Measurements from ENCODE around the gene KLHL29. TPM values are rescaled to one million over a fixed set of nuclear protein-coding genes. Genes with fewer than 3 reads are reported as not detected.

KLHL29 gene
- total and polyA plus RNA-seq, 2 donors = 1.4 to 2.9 TPM

DNA sequence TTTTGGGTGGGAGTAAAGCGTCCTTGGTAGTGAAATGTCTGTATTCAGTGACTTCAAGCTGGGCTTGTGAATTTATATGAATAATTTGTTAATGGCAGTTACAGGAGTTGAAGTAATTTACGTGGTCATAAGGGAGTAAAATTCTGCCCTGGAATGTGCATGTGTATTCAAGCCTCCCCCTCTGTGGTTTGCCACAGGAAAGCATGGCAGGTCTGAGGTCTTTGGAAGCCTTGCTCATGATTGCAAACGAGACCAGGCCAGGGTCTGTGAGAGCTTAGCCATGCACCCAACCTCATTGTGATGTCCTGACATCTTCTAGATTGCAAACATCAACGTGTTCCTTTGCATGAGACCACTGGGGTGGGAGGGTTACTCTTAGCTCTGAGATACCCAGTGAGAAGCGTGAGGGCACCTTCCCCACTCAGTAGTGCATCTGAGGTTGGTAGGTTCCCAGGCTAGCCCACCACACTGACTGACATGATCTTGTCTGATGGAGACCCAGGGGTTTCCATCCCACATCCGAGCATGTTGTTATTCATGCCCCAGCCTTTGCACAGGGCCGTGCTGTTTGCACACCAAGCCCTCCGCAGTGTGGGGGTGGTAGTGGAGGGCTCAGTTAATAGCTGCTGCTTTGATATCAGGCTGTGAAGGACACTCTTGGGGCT lies 216.5 kb downstream of the KLHL29 start:
- 55% methylated on average over 8 of the region's 8 CpGs for WGBS
- Histone ChIP-seq H3K4me1 (ENCODE audit: control insufficient read depth in 2 of 2, insufficient read depth in 2 of 2, low read length in 2 of 2) (no peaks in the 10 kb centered on the region), H3K27me3 (ENCODE audit: control insufficient read depth in 2 of 2, insufficient read depth in 1 of 2, low read length in 1 of 2) (peaks cover 0 to 4% of the 10 kb centered on the region in 2 donors), H3K9me3 (ENCODE audit: control insufficient read depth in 2 of 2, insufficient read depth in 1 of 2, low read length in 1 of 2) (no peaks in the 10 kb centered on the region), H3K27ac (ENCODE audit: low read depth in 1 of 2, low read length in 1 of 2) (no peak overlapping the region), H3K4me3 (ENCODE audit: low read length in 2 of 2) (no peak overlapping the region), H3K36me3 (ENCODE audit: control insufficient read depth in 2 of 2, insufficient read depth in 2 of 2, low read length in 1 of 2) (no peaks in the 10 kb centered on the region)
- DNase-seq (ENCODE audit: low read depth in 6 of 9, low spot score in 9 of 9) = no peak

DNA sequence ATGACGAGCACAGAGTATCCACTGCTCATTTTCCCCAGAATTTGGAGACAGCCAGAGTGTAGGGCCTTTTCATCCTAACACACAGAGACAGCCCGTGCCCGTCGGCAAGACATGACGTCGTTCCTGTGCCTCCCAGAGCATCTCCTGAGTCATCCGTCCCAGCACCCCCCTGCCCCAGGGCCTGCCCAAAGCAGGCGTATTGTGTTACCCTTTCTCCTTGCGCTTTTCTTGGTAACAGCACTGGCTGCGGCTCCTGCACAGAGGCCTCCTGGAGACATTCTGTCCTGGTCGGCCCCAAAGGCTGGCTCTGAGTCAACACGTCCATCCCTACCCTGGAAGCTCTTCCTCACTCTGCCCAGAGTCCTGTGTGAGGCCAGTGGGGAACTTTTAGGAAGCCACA lies 217.1 kb downstream of the KLHL29 start:
- Histone ChIP-seq H3K27me3 (ENCODE audit: control insufficient read depth in 2 of 2, insufficient read depth in 1 of 2, low read length in 1 of 2) (peaks cover 0 to 4% of the 10 kb centered on the region in 2 donors), H3K36me3 (ENCODE audit: control insufficient read depth in 2 of 2, insufficient read depth in 2 of 2, low read length in 1 of 2) (no peaks in the 10 kb centered on the region), H3K4me3 (ENCODE audit: low read length in 2 of 2) (no peak overlapping the region), H3K9me3 (ENCODE audit: control insufficient read depth in 2 of 2, insufficient read depth in 1 of 2, low read length in 1 of 2) (peaks cover 0 to 6% of the 10 kb centered on the region in 2 donors), H3K27ac (ENCODE audit: low read depth in 1 of 2, low read length in 1 of 2) (no peak overlapping the region), H3K4me1 (ENCODE audit: control insufficient read depth in 2 of 2, insufficient read depth in 2 of 2, low read length in 2 of 2) (no peaks in the 10 kb centered on the region)
- 90% methylated on average over 12 of the region's 12 CpGs for WGBS
- DNase-seq (ENCODE audit: low read depth in 6 of 9, low spot score in 9 of 9) = no peak

DNA sequence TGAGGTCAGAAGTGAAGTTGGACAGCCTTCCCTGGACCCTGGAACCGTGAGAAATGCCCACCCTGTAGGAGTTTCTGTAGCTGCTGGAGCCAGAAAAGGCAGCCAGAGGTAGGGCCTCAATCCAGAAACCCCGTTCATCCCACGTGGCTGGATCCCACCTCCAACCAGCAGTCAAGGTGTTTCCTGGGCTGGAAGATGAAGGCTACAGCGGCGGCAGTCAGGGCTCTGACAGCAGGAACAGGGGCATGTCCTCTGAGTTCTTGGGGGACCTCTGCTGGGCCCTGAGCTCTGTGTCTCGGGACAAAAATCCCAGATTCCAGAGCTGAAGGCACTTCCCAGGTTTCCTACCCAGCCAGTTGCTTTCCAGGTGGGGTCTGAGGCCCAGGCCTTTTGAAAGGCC lies 218.2 kb downstream of the KLHL29 start:
- H3K9me3 ChIP-seq (ENCODE audit: control insufficient read depth in 2 of 2, insufficient read depth in 1 of 2, low read length in 1 of 2) = peaks cover 0 to 7% of the 10 kb centered on the region in 2 donors
- H3K27me3 ChIP-seq (ENCODE audit: control insufficient read depth in 2 of 2, insufficient read depth in 1 of 2, low read length in 1 of 2) = peaks cover 0 to 4% of the 10 kb centered on the region in 2 donors
- H3K36me3 ChIP-seq (ENCODE audit: control insufficient read depth in 2 of 2, insufficient read depth in 2 of 2, low read length in 1 of 2) = no peaks in the 10 kb centered on the region
- WGBS = 76% methylated on average over 6 of the region's 6 CpGs
- DNase-seq (ENCODE audit: low read depth in 6 of 9, low spot score in 9 of 9) = no peak
- H3K4me3 ChIP-seq (ENCODE audit: low read length in 2 of 2) = no peak overlapping the region
- H3K27ac ChIP-seq (ENCODE audit: low read depth in 1 of 2, low read length in 1 of 2) = no peak overlapping the region
- H3K4me1 ChIP-seq (ENCODE audit: control insufficient read depth in 2 of 2, insufficient read depth in 2 of 2, low read length in 2 of 2) = no peaks in the 10 kb centered on the region

DNA sequence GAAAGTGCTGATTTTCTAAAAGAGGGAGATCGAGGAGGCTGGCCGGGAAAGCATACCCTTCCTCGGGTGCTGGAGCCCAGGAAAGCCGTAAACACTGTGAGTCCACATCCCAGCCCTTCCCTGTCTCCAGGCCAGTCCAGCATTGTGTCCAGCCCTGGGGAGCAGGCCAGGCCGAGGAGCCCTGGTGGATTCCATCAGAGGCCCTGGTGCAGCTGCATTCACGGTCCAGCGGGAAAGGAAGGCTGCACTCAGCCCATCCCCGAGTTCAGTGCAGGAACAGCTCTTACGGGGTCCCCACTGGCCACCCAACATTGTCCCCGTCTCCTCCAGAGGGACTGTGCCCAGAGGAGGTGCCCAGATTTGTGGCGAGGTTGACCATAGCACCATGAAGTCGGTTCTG lies 218.6 kb downstream of the KLHL29 start:
- no peaks in the 10 kb centered on the region for H3K36me3 ChIP-seq (ENCODE audit: control insufficient read depth in 2 of 2, insufficient read depth in 2 of 2, low read length in 1 of 2)
- H3K4me3 ChIP-seq (ENCODE audit: low read length in 2 of 2) = no peak overlapping the region
- DNase-seq (ENCODE audit: low read depth in 6 of 9, low spot score in 9 of 9) = no peak
- no peaks in the 10 kb centered on the region for H3K4me1 ChIP-seq (ENCODE audit: control insufficient read depth in 2 of 2, insufficient read depth in 2 of 2, low read length in 2 of 2)
- H3K9me3 ChIP-seq (ENCODE audit: control insufficient read depth in 2 of 2, insufficient read depth in 1 of 2, low read length in 1 of 2) = peaks cover 0 to 7% of the 10 kb centered on the region in 2 donors
- peaks cover 0 to 2% of the 10 kb centered on the region in 2 donors for H3K27me3 ChIP-seq (ENCODE audit: control insufficient read depth in 2 of 2, insufficient read depth in 1 of 2, low read length in 1 of 2)
- WGBS = 97% methylated on average over 12 of the region's 12 CpGs
- no peak overlapping the region for H3K27ac ChIP-seq (ENCODE audit: low read depth in 1 of 2, low read length in 1 of 2)

DNA sequence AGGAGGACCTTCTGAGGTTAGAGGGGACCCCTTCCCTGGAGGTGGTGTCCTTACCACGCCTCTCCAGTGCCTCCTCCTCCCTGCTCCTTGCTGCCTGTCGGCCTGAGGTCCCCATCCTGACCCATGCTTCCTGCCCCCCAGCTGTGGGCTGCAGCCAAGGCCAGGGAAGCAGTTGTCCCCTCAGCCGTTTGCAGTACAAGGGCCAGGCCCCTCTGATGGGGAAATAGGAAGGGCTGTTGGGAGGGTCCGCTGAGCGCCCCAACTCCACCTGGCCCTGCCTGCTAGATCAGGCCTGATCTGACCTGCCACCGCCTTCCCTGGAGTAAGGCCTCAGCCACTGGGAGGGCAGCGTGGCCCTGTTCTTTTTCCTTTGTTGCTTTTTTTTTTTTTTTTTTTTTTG lies 219.8 kb downstream of the KLHL29 start:
- Histone ChIP-seq H3K27ac (ENCODE audit: low read depth in 1 of 2, low read length in 1 of 2) (no peak overlapping the region), H3K4me1 (ENCODE audit: control insufficient read depth in 2 of 2, insufficient read depth in 2 of 2, low read length in 2 of 2) (no peaks in the 10 kb centered on the region), H3K36me3 (ENCODE audit: control insufficient read depth in 2 of 2, insufficient read depth in 2 of 2, low read length in 1 of 2) (no peaks in the 10 kb centered on the region), H3K27me3 (ENCODE audit: control insufficient read depth in 2 of 2, insufficient read depth in 1 of 2, low read length in 1 of 2) (peaks cover 0 to 2% of the 10 kb centered on the region in 2 donors), H3K9me3 (ENCODE audit: control insufficient read depth in 2 of 2, insufficient read depth in 1 of 2, low read length in 1 of 2) (peaks cover 0 to 7% of the 10 kb centered on the region in 2 donors), H3K4me3 (ENCODE audit: low read length in 2 of 2) (no peak overlapping the region)
- 93% methylated on average over 7 of the region's 7 CpGs for whole genome bisulfite sequencing
- no peak for DNase-seq (ENCODE audit: low read depth in 6 of 9, low spot score in 9 of 9)

DNA sequence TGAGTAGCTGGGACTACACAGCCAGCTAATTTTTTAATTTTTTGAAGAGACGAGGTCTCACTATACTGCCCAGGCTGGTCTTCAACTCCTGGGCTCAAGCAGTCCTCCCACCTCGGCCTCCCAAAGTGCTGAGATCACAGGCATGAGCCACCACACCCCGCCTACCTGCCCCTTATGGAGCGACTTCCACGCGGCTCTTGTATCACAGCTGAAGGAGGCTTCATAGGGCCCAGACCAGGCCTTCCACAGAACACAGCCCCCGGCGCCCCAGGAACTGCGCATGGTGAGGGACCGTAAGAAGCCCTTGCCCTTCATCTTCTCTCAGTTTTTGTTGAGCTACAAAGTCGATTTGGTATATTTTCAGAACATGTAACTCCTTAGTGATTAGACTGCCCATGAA lies 220.3 kb downstream of the KLHL29 start:
- 97% methylated on average over 11 of the region's 11 CpGs for WGBS
- Histone ChIP-seq H3K27ac (ENCODE audit: low read depth in 1 of 2, low read length in 1 of 2) (no peak overlapping the region), H3K9me3 (ENCODE audit: control insufficient read depth in 2 of 2, insufficient read depth in 1 of 2, low read length in 1 of 2) (peaks cover 0 to 7% of the 10 kb centered on the region in 2 donors), H3K27me3 (ENCODE audit: control insufficient read depth in 2 of 2, insufficient read depth in 1 of 2, low read length in 1 of 2) (peaks cover 0 to 2% of the 10 kb centered on the region in 2 donors), H3K4me1 (ENCODE audit: control insufficient read depth in 2 of 2, insufficient read depth in 2 of 2, low read length in 2 of 2) (no peaks in the 10 kb centered on the region), H3K4me3 (ENCODE audit: low read length in 2 of 2) (no peak overlapping the region), H3K36me3 (ENCODE audit: control insufficient read depth in 2 of 2, insufficient read depth in 2 of 2, low read length in 1 of 2) (no peaks in the 10 kb centered on the region)
- DNase-seq (ENCODE audit: low read depth in 6 of 9, low spot score in 9 of 9) = no peak

DNA sequence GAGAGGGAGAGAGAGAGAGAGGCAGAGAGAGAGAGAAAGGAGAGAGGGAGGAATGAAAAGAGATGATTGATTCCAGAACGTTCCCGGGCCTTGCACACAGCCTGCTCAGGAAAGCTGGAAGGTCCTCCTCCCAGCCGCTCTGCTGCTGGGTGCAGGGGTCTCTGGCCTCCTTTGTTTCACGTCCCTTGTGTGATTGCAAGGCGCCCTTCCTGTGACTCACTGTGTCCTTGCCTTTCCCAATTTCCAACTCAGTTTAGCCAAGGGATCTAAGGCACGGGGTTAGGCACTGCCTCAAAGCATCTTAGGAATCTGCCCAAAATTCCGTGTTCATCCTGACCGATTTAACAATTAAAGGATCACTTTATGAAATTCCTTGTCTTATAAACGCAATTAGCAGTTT lies 221.2 kb downstream of the KLHL29 start:
- peaks cover 0 to 2% of the 10 kb centered on the region in 2 donors for H3K27me3 ChIP-seq (ENCODE audit: control insufficient read depth in 2 of 2, insufficient read depth in 1 of 2, low read length in 1 of 2)
- H3K4me3 ChIP-seq (ENCODE audit: low read length in 2 of 2) = no peak overlapping the region
- no peak overlapping the region for H3K27ac ChIP-seq (ENCODE audit: low read depth in 1 of 2, low read length in 1 of 2)
- H3K36me3 ChIP-seq (ENCODE audit: control insufficient read depth in 2 of 2, insufficient read depth in 2 of 2, low read length in 1 of 2) = no peaks in the 10 kb centered on the region
- H3K9me3 ChIP-seq (ENCODE audit: control insufficient read depth in 2 of 2, insufficient read depth in 1 of 2, low read length in 1 of 2) = peaks cover 0 to 10% of the 10 kb centered on the region in 2 donors
- 87% methylated on average over 9 of the region's 9 CpGs for whole genome bisulfite sequencing
- DNase-seq (ENCODE audit: low read depth in 6 of 9, low spot score in 9 of 9) = no peak
- H3K4me1 ChIP-seq (ENCODE audit: control insufficient read depth in 2 of 2, insufficient read depth in 2 of 2, low read length in 2 of 2) = no peaks in the 10 kb centered on the region

DNA sequence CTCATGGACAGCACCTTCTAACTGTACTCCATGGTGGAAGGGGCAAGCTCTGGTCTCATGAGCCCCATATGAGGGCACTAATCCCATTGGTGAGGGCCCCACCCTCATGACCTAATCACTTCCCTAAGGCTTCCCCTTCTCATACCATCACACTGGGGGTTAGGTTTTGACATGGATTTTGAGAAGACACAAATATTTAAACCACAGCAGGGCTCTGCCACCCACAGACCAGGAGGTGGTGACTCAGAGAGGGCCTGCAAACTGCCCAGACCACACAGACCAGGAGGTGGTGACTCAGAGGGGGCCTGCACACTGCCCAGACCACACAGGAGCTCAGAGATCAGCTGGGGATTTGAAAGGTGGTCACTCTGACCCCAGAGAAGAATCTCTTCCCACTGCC lies 222.0 kb downstream of the KLHL29 start:
- peaks cover 0 to 2% of the 10 kb centered on the region in 2 donors for H3K27me3 ChIP-seq (ENCODE audit: control insufficient read depth in 2 of 2, insufficient read depth in 1 of 2, low read length in 1 of 2)
- H3K4me1 ChIP-seq (ENCODE audit: control insufficient read depth in 2 of 2, insufficient read depth in 2 of 2, low read length in 2 of 2) = no peaks in the 10 kb centered on the region
- no peak for DNase-seq (ENCODE audit: low read depth in 6 of 9, low spot score in 9 of 9)
- no peak overlapping the region for H3K4me3 ChIP-seq (ENCODE audit: low read length in 2 of 2)
- H3K27ac ChIP-seq (ENCODE audit: low read depth in 1 of 2, low read length in 1 of 2) = no peak overlapping the region
- H3K9me3 ChIP-seq (ENCODE audit: control insufficient read depth in 2 of 2, insufficient read depth in 1 of 2, low read length in 1 of 2) = peaks cover 0 to 12% of the 10 kb centered on the region in 2 donors
- H3K36me3 ChIP-seq (ENCODE audit: control insufficient read depth in 2 of 2, insufficient read depth in 2 of 2, low read length in 1 of 2) = no peaks in the 10 kb centered on the region

DNA sequence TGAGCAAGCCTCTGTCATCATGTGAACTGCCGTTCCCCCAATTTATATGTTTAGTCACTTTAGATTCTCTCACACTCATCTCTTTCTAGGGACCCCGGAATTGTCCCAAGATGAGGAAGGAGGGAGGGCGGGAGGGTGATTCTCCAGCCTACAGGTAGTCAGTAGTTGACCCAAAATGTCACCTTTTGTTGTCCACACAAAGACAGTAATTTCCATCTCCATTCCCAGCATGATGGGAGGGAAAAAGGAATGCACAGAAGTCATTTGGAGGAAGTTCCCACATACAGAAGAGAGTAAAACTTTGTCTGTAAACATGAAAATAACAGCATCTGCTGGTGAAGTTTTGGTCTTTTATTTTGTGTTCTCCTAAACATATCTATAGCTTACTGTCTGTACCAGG lies 222.9 kb downstream of the KLHL29 start:
- Histone ChIP-seq H3K9me3 (ENCODE audit: control insufficient read depth in 2 of 2, insufficient read depth in 1 of 2, low read length in 1 of 2) (peaks cover 0 to 12% of the 10 kb centered on the region in 2 donors), H3K27ac (ENCODE audit: low read depth in 1 of 2, low read length in 1 of 2) (no peak overlapping the region), H3K36me3 (ENCODE audit: control insufficient read depth in 2 of 2, insufficient read depth in 2 of 2, low read length in 1 of 2) (no peaks in the 10 kb centered on the region), H3K4me3 (ENCODE audit: low read length in 2 of 2) (no peak overlapping the region), H3K4me1 (ENCODE audit: control insufficient read depth in 2 of 2, insufficient read depth in 2 of 2, low read length in 2 of 2) (no peaks in the 10 kb centered on the region), H3K27me3 (ENCODE audit: control insufficient read depth in 2 of 2, insufficient read depth in 1 of 2, low read length in 1 of 2) (peaks cover 0 to 2% of the 10 kb centered on the region in 2 donors)
- DNase-seq (ENCODE audit: low read depth in 6 of 9, low spot score in 9 of 9) = no peak
- 85% methylated on average over 3 of the region's 3 CpGs for WGBS

All from thymus (tissue), 11 donors.